GM10248 (cell line): Measurements from ENCODE around the gene TEX47.

Experiments
- CTCF ChIA-PET: fragments of 300-600 bp; sonication (Branson Sonifier 250); formaldehyde crosslinking; extraction: SDS; loops from one replicate; lab custom pipeline; 2021; ENCODE audit warnings: antibody characterized with exemption; lab: Yijun Ruan, JAX
- POLR2A ChIA-PET: fragments of 350-650 bp; sonication (Branson Sonifier 250); formaldehyde crosslinking; extraction: SDS; loops from one replicate; lab custom pipeline; 2020; ENCODE audit warnings: antibody characterized with exemption; lab: Yijun Ruan, JAX
- DNase-seq: peaks from one replicate; pipeline ENCODE4 v3.0.0; 2012; ENCODE audit errors: extremely low spot score
- TF ChIP-seq, protein P1 (sequence below): IDR thresholded peaks from 2 replicates; pipeline ENCODE4 v1.5.1; 2012; ENCODE audit warnings: mild to moderate bottlenecking, low read depth; ENCODE audit errors: extremely low read depth, missing control alignments, control extremely low read depth

Gene TEX47

DNA sequence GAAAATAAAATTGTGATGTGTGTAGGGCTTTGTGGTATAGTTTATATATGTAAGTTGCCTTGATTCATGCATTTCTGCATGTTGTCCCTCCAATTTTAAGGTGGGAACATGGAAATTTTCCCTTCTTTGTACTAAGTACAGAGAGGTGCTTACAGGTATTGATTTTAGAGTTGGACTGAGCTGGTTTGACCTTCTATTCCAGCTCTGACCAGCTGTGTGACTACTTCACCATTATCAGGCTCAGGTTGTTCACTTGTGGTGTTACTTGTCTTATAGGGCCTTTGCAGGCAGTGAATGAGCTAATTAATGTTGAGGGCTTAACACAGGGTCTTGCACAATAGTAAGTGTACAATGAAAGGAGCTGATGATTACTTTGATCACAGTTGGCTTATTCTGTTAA, 19.7 kb downstream of the TEX47 start:
- DNase-seq, result no peak
- TF ChIP-seq, protein P1, sequence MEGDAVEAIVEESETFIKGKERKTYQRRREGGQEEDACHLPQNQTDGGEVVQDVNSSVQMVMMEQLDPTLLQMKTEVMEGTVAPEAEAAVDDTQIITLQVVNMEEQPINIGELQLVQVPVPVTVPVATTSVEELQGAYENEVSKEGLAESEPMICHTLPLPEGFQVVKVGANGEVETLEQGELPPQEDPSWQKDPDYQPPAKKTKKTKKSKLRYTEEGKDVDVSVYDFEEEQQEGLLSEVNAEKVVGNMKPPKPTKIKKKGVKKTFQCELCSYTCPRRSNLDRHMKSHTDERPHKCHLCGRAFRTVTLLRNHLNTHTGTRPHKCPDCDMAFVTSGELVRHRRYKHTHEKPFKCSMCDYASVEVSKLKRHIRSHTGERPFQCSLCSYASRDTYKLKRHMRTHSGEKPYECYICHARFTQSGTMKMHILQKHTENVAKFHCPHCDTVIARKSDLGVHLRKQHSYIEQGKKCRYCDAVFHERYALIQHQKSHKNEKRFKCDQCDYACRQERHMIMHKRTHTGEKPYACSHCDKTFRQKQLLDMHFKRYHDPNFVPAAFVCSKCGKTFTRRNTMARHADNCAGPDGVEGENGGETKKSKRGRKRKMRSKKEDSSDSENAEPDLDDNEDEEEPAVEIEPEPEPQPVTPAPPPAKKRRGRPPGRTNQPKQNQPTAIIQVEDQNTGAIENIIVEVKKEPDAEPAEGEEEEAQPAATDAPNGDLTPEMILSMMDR, result no peak
- ChIA-PET POLR2A (no interaction called here), CTCF (interaction anchor here (1.2 to 1.5 kb wide), 3 partner anchors 10 to 15 kb away, joined by 3 to 5 read pairs (median 3); no protein-coding TSS in a partner anchor)

DNA sequence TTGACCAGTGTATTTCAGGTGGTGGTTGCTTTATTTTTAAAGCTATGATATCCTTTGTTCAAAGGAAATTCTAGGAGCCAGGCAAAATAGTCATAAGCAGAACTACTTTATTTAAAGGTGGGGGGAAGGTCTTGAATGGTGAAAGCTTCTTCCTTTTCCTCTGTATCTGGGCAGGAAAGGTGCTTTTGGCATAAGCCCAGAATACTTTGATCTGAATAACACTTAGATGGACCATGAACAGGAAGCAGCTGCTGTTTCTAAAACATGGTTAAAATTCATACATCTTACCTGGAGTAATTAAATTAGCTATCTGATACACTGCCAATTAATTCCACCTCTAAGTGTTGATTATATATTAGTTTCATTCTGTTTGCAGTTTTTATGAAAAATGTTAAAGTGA, 22.8 kb downstream of the TEX47 start:
- TF ChIP-seq, protein P1, result no peak
- ChIA-PET CTCF (interaction anchor here (1.3 to 1.4 kb wide), 2 partner anchors 9 to 62 kb away, joined by 3 read pairs; no protein-coding TSS in a partner anchor), POLR2A (no interaction called here)
- DNase-seq, result no peak

DNA sequence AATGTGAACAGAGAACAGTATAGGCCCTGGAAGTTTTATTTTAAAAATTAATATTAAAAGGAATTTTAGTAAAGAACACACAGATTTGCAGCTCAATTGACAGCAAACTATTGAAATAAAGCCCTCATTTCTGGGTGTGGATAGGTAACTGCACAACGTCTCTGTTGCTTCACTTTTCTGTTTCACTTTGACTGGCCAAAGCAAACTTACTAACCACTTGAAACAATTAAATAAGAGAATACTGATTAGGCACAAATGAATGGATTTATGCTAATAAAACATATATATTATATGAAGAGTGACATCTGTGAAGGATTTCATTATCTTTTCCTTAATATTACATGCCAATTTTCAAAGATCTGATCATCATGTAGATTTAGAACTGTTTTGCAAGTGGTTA, 24.1 kb downstream of the TEX47 start:
- POLR2A ChIA-PET, result no interaction called here
- DNase-seq, result no peak
- CTCF ChIA-PET, result no interaction called here
- TF ChIP-seq, protein P1, result no peak

DNA sequence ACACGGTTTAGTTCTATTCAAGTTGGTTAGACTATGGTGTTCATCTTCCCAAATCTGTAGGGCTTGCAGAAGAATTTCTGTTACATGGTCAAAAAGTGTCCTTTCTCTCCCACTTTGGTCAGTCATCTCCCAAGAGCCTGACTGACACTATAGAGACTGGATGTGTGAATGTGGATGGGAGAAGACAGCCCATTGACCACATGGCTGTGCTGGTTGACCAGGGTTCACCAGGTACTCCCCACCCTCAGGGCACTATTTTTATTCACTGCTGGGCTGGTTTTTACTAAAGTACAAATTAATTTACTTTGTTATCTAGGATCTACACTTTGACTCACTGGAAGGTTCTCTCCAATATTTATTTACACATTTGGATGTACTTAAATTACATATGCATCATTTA, 33.8 kb downstream of the TEX47 start:
- POLR2A ChIA-PET, result no interaction called here
- TF ChIP-seq, protein P1, result no peak
- CTCF ChIA-PET, result no interaction called here
- no peak for DNase-seq

DNA sequence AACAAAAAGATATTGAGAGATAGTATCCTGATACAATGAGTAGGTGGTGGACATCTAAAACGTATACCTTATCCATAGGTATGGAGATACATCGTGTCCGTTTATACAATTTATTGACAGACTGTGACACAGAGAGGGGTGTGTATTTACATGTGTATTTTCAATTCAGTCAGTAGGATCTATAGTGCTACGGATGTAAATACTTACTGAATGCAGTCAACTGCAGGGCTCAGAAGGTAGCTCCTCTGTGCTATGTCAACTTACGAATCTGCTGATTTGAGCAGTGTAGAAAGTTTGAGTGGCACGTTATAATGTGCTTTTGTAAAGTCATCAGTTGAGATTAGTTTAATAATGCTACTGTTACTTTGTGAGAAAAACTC, 35.4 kb downstream of the TEX47 start:
- TF ChIP-seq, protein P1, result no peak
- DNase-seq, result no peak
- ChIA-PET CTCF (no interaction called here), POLR2A (no interaction called here)

DNA sequence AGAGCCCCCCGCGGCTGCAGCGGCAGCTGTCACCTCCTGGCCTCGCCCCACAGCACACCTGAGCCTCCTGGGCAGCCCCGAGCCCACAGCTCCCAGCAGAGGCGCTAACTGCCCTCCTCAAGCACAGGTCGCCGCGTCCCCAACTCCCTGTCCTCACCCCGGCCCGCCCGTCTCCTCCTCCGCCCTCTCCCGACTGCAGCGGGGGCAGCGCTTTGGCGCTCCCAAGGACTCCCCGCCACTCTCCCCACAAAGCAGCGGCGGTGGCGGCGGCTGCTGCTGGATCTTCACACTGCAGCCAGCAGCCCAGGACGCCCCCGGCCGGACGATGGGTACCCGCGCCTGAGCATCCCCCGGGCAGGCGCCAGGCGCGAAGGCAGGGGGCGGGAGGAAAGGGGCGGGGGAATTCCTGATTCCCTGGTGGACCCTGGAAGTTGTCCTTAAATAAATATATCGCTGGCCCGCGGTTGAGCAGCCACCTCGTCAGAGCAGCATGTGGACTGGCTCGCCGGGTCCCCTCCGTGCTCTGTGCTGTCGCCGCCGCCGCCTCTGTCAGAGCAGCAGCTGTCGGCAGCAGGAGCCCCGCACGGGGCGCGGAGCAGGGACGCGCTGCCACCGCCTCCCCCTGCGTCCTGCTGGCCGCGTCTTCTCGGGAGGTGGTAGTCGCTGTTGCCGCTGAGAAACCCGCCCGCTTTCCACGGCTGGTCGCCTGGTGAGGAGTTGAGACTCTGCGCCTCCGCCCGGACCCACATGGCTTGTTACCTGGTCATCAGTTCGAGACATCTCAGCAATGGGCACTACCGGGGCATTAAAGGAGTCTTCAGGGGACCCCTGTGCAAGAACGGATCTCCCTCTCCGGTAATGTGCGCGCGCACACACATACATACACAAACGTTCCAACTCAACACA, 36.1 kb downstream of the TEX47 start, which contains the start of gene ZNF804B:
Gene ZNF804B, plus strand, starts transcription at position 471 of the 906 bp plus-strand sequence. Its CDS starts 277 bp downstream, at position 748.
- POLR2A ChIA-PET, result no interaction called here
- CTCF ChIA-PET, result no interaction called here
- TF ChIP-seq, protein P1, result no peak
- peak; percentile 12 for DNase-seq
